GM23338 (cell line): ENCODE measurements around the gene SYT6. TPM values are rescaled to one million over a fixed set of nuclear protein-coding genes. Genes with fewer than 3 reads are reported as not detected.
"Not testable (repeated sequence)": the region's sequence is repeated elsewhere in the genome, so short reads cannot be mapped to it uniquely, and the experiment has no call there.

Source experiments
- ATAC-seq: fragments of 200-7000 bp; cut with Tn5 transposase; 3 replicates; pipeline ENCODE4 v1.9.1; 2020
- DNase-seq: peaks from one replicate; pipeline ENCODE4 v3.0.0-alpha.2; 2015; ENCODE audit warnings: low spot score
- H2AFZ ChIP-seq: fragments of 200-600 bp; sonication (generic); 2 replicates; pipeline ENCODE4 v1.8.0; 2016; ENCODE audit warnings: antibody characterized with exemption, mild to moderate bottlenecking, moderate library complexity
- H3F3A ChIP-seq: fragments of 200-600 bp; sonication (generic); replicated peaks from 2 replicates; pipeline ENCODE4 v1.8.0; 2017; ENCODE audit warnings: antibody characterized with exemption, mixed run types, low read depth
- H3K27ac ChIP-seq: fragments of 200-600 bp; sonication (generic); 2 replicates; pipeline ENCODE4 v1.6.1; 2016; ENCODE audit warnings: low read depth
- H3K27me3 ChIP-seq: fragments of 200-600 bp; sonication (generic); 2 replicates; pipeline ENCODE4 v1.8.0; 2016; ENCODE audit warnings: mild to moderate bottlenecking, mixed run types, moderate library complexity; ENCODE audit not compliant: insufficient read depth
- H3K36me3 ChIP-seq: fragments of 200-600 bp; sonication (generic); 2 replicates; pipeline ENCODE4 v1.8.0; 2016; ENCODE audit warnings: mild to moderate bottlenecking; ENCODE audit not compliant: insufficient read depth
- H3K4me1 ChIP-seq: fragments of 200-600 bp; sonication (generic); 2 replicates; pipeline ENCODE4 v1.8.0; 2016; ENCODE audit warnings: mild to moderate bottlenecking, moderate library complexity; ENCODE audit not compliant: insufficient read depth
- H3K4me2 ChIP-seq: fragments of 200-600 bp; sonication (generic); 2 replicates; pipeline ENCODE4 v1.7.1; 2017; ENCODE audit warnings: mixed run types
- H3K4me3 ChIP-seq: fragments of 200-600 bp; sonication (generic); 2 replicates; pipeline ENCODE4 v1.6.1; 2016; ENCODE audit warnings: mixed run types
- H3K79me2 ChIP-seq: fragments of 200-600 bp; sonication (generic); replicated peaks from 2 replicates; pipeline ENCODE4 v1.8.0; 2017; ENCODE audit warnings: mild to moderate bottlenecking; ENCODE audit not compliant: insufficient read depth
- H3K9me2 ChIP-seq: fragments of 200-600 bp; sonication (generic); 2 replicates; pipeline ENCODE4 v1.8.0; 2017; ENCODE audit not compliant: insufficient read depth
- H4K20me1 ChIP-seq: fragments of 200-600 bp; sonication (generic); replicated peaks from 2 replicates; pipeline ENCODE4 v1.8.0; 2017; ENCODE audit warnings: mild to moderate bottlenecking; ENCODE audit not compliant: insufficient read depth
- H3K27ac Mint-ChIP-seq: 2 replicates; pipeline ENCODE4 v1.8.0; 2020; ENCODE audit warnings: inconsistent platforms, mild to moderate bottlenecking, moderate library complexity, mixed read lengths
- H3K27me3 Mint-ChIP-seq: 3 replicates; pipeline ENCODE4 v1.8.0; 2022; ENCODE audit warnings: low read depth, mild to moderate bottlenecking, moderate library complexity, mixed read lengths, inconsistent platforms; ENCODE audit not compliant: insufficient read depth, poor library complexity
- H3K36me3 Mint-ChIP-seq: 3 replicates; pipeline ENCODE4 v1.8.0; 2021; ENCODE audit warnings: low read depth, mild to moderate bottlenecking, inconsistent platforms, moderate library complexity, mixed read lengths
- H3K4me1 Mint-ChIP-seq: 3 replicates; pipeline ENCODE4 v1.8.0; 2020; ENCODE audit warnings: mild to moderate bottlenecking, inconsistent platforms, mixed read lengths
- H3K4me3 Mint-ChIP-seq: 3 replicates; pipeline ENCODE4 v1.8.0; 2021; ENCODE audit warnings: moderate library complexity, mild to moderate bottlenecking, inconsistent platforms, mixed read lengths
- H3K9me3 Mint-ChIP-seq: 3 replicates; pipeline ENCODE4 v1.8.0; 2020; ENCODE audit warnings: moderate library complexity, mild to moderate bottlenecking, inconsistent platforms, mixed read lengths
- CTCF ChIP-seq, 2 experiments: fragments of 200-600 bp in 1 of 2; sonication (generic) in 1 of 2; conservative IDR thresholded peaks; 2 replicates each; pipeline versions ENCODE4 v1.5.1 to v1.6.1; 2016 to 2017; ENCODE audit warnings: antibody characterized with exemption in 2 of 2, low read depth in 2 of 2, mild to moderate bottlenecking in 2 of 2, moderate library complexity in 1 of 2
- EZH2 ChIP-seq: fragments of 200-600 bp; sonication (generic); IDR thresholded peaks from one replicate; pipeline ENCODE4 v1.8.0; 2017; ENCODE audit warnings: antibody characterized with exemption, mild to moderate bottlenecking, low read depth; ENCODE audit not compliant: unreplicated experiment
- EZH2phosphoT487 ChIP-seq: fragments of 200-600 bp; sonication (generic); IDR thresholded peaks from one replicate; pipeline ENCODE4 v1.8.1; 2018; ENCODE audit warnings: antibody characterized with exemption; ENCODE audit not compliant: unreplicated experiment
- JUNB ChIP-seq: IDR thresholded peaks from one replicate; pipeline ENCODE4 v1.6.1; 2016; ENCODE audit warnings: antibody characterized with exemption; ENCODE audit not compliant: unreplicated experiment
- NANOG ChIP-seq: IDR thresholded peaks from 2 replicates; pipeline ENCODE4 v1.6.1; 2016; ENCODE audit warnings: antibody characterized with exemption, borderline replicate concordance
- REST ChIP-seq: IDR thresholded peaks from one replicate; pipeline ENCODE4 v1.6.1; 2018; ENCODE audit warnings: antibody characterized with exemption; ENCODE audit not compliant: unreplicated experiment
- STAT1 ChIP-seq: IDR thresholded peaks from one replicate; pipeline ENCODE4 v1.6.1; 2016; ENCODE audit warnings: antibody characterized with exemption; ENCODE audit not compliant: unreplicated experiment
- ZNF114 ChIP-seq: fragments of 250-450 bp; sonication (Bioruptor Pico); IDR thresholded peaks from 2 replicates; pipeline ENCODE4 v1.5.0; 2020; ENCODE audit warnings: mild to moderate bottlenecking, moderate library complexity
- ZNF331 ChIP-seq: fragments of 250-450 bp; sonication (Bioruptor Pico); IDR thresholded peaks from 2 replicates; pipeline ENCODE4 v1.5.0; 2020; ENCODE audit warnings: low read depth, mild to moderate bottlenecking, moderate library complexity
- polyA plus RNA-seq: library from polyadenylated mRNA; unstranded; fragments of >200 nt; fragmentation: Nextera tagmentation; extraction: Ambion mirVana; gene quantifications from 2 replicates; pipeline ENCODE4 v1.2.1, GENCODE V29; 2016
- total RNA-seq: library from RNA; depleted of rRNA; stranded (reverse); fragments of >200 nt; shearing (Covaris generic); gene quantifications from 2 replicates; pipeline ENCODE4 v1.2.3, GENCODE V29; 2014

Gene SYT6
- total and polyA plus RNA-seq, 2 experiments from 2014 or later: 31.2 to 42.6 TPM

GRCh38 chr1:114072246-114072645, 81.4 kb downstream of the SYT6 start:
- H3K27ac Mint-ChIP-seq: no peak overlapping the region
- Histone ChIP-seq H3K36me3 (peaks cover 19% of the 10 kb centered on the region), H3K27ac (no peak overlapping the region), H3K4me2 (no peak overlapping the region), H3K79me2 (no peaks in the 10 kb centered on the region), H2AFZ (no peak overlapping the region), H3K4me3 (no peak overlapping the region), H3K27me3 (no peaks in the 10 kb centered on the region), H3K9me2 (peaks cover 36% of the 10 kb centered on the region), H4K20me1 (no peaks in the 10 kb centered on the region), H3K4me1 (peaks cover 31% of the 10 kb centered on the region), H3F3A (peaks cover 20% of the 10 kb centered on the region)
- ATAC-seq (no peak), DNase-seq (no peak)
- H3K27me3 Mint-ChIP-seq: no peaks in the 10 kb centered on the region
- TF ChIP-seq JUNB: no peak
- TF ChIP-seq STAT1: no peak
- no peak for TF ChIP-seq NANOG
- no peak for TF ChIP-seq CTCF (conservative IDR thresholded peaks at IDR 0.05; ENCODE audit: low read depth in 2 of 2)
- TF ChIP-seq EZH2: no peak
- no peak for TF ChIP-seq REST
- TF ChIP-seq ZNF114: no peak
- TF ChIP-seq ZNF331 (CRISPR knock-in tag): no peak
- TF ChIP-seq EZH2phosphoT487: no peak
- peaks cover 26% of the 10 kb centered on the region for H3K4me1 Mint-ChIP-seq
- peaks cover 44% of the 10 kb centered on the region for H3K36me3 Mint-ChIP-seq
- H3K4me3 Mint-ChIP-seq: no peak overlapping the region
- H3K9me3 Mint-ChIP-seq: peaks cover 40% of the 10 kb centered on the region

GRCh38 chr1:114069762-114070161, 83.9 kb downstream of the SYT6 start:
- H3K4me2 ChIP-seq, DNase-seq, H3K27ac ChIP-seq, H3K4me3 Mint-ChIP-seq, H3K27me3 Mint-ChIP-seq, H3K4me3 ChIP-seq, H3K79me2 ChIP-seq, H4K20me1 ChIP-seq, H3K4me1 ChIP-seq, ATAC-seq, H3K4me1 Mint-ChIP-seq, H2AFZ ChIP-seq, H3K27me3 ChIP-seq, H3K27ac Mint-ChIP-seq, H3F3A ChIP-seq: not testable (repeated sequence)
- Mint-ChIP-seq H3K36me3 (peaks cover 44% of the 10 kb centered on the region), H3K9me3 (peaks cover 40% of the 10 kb centered on the region)
- Histone ChIP-seq H3K36me3 (peaks cover 19% of the 10 kb centered on the region), H3K9me2 (peaks cover 42% of the 10 kb centered on the region)

GRCh38 chr1:114068684-114069083, 85.0 kb downstream of the SYT6 start:
- not testable (repeated sequence) for ATAC-seq, H3K27ac Mint-ChIP-seq, DNase-seq, H3K4me1 ChIP-seq, H2AFZ ChIP-seq, H4K20me1 ChIP-seq, H3K27me3 Mint-ChIP-seq, H3F3A ChIP-seq, H3K27ac ChIP-seq, H3K4me3 Mint-ChIP-seq, H3K4me3 ChIP-seq, H3K4me1 Mint-ChIP-seq, H3K27me3 ChIP-seq, H3K4me2 ChIP-seq, H3K79me2 ChIP-seq
- Histone ChIP-seq H3K36me3 (peaks cover 19% of the 10 kb centered on the region), H3K9me2 (peaks cover 40% of the 10 kb centered on the region)
- Mint-ChIP-seq H3K9me3 (peaks cover 33% of the 10 kb centered on the region), H3K36me3 (peaks cover 39% of the 10 kb centered on the region)

- not testable (repeated sequence) for H3K4me2 ChIP-seq, H3K4me3 ChIP-seq, H3K4me1 Mint-ChIP-seq, DNase-seq, H3K79me2 ChIP-seq, H3K27ac ChIP-seq, H3K36me3 ChIP-seq, H2AFZ ChIP-seq, H3K27me3 Mint-ChIP-seq, H3K27ac Mint-ChIP-seq, H3K4me3 Mint-ChIP-seq, H4K20me1 ChIP-seq, H3F3A ChIP-seq, H3K27me3 ChIP-seq, H3K4me1 ChIP-seq, ATAC-seq
- H3K36me3 Mint-ChIP-seq: peaks cover 17% of the 10 kb centered on the region
- H3K9me2 ChIP-seq: peaks cover 38% of the 10 kb centered on the region
- peaks cover 22% of the 10 kb centered on the region for H3K9me3 Mint-ChIP-seq
Measured at GRCh38 chr1:114065671-114066070, 88.0 kb downstream of the SYT6 start.
